Stimulated activated CD4-positive, alpha-beta T cell treated with anti-CD3 and anti-CD28 coated beads, TNF-alpha, amount 100 ng/mL, for 4 hours (primary cell): ENCODE results near the gene FAM174C.

Source experiments
- DNase-seq, 3 experiments: peaks; one replicate each; pipeline ENCODE4 v3.0.0-alpha.2; 2020; ENCODE audit warnings: low read depth in 3 of 3

FAM174C gene

GRCh38 chr19:1285737-1286360 lies 10.5 kb downstream of the FAM174C start, which contains the start of gene EFNA2:
Gene EFNA2 (plus strand): TSS chr19:1285873. CDS start chr19:1286169, 296 bp downstream.
- DNase-seq = no peak

- no peak for DNase-seq
Observed at GRCh38 chr19:1286487-1287353, 11.4 kb downstream of the FAM174C start.

GRCh38 chr19:1287354-1288225 lies 12.3 kb downstream of the FAM174C start:
- no peak for DNase-seq

- DNase-seq = no peak
Observed at GRCh38 chr19:1288226-1288612, 12.9 kb downstream of the FAM174C start.

- no peak for DNase-seq
Observed at GRCh38 chr19:1288833-1289685, 13.7 kb downstream of the FAM174C start.

GRCh38 chr19:1289686-1290025 lies 14.3 kb downstream of the FAM174C start:
- no peak for DNase-seq

- no peak for DNase-seq
Observed at GRCh38 chr19:1290196-1290702, 14.9 kb downstream of the FAM174C start.

GRCh38 chr19:1290703-1291651 lies 15.6 kb downstream of the FAM174C start:
- no peak for DNase-seq

- DNase-seq = no peak
Observed at GRCh38 chr19:1291761-1292418, 16.6 kb downstream of the FAM174C start.

- no peak for DNase-seq
Observed at GRCh38 chr19:1292419-1293151, 17.3 kb downstream of the FAM174C start.

- no peak for DNase-seq
Observed at GRCh38 chr19:1293782-1294604, 18.7 kb downstream of the FAM174C start.

GRCh38 chr19:1294688-1295087 lies 19.4 kb downstream of the FAM174C start:
- DNase-seq = no peak

- DNase-seq = peak in 1 of 3 experiments; percentile 32
Observed at GRCh38 chr19:1295169-1296012, 20.1 kb downstream of the FAM174C start.

GRCh38 chr19:1296078-1296477 lies 20.7 kb downstream of the FAM174C start:
- DNase-seq = no peak

- no peak for DNase-seq
Observed at GRCh38 chr19:1296575-1297271, 21.4 kb downstream of the FAM174C start.

GRCh38 chr19:1298235-1298634 lies 22.9 kb downstream of the FAM174C start:
- DNase-seq = no peak
